Stimulated activated CD8-positive, alpha-beta memory T cell treated with anti-CD3 and anti-CD28 coated beads, Interleukin-7, amount 100 ng/mL, for 4 hours (primary cell): Measurements from ENCODE around the gene AP4B1.

Source experiments
- DNase-seq, 2 donors: peaks; one replicate each; pipeline ENCODE4 v3.0.0-alpha.2; 2020; ENCODE audit warnings: low read depth in 2 of 2

AP4B1 gene

DNA sequence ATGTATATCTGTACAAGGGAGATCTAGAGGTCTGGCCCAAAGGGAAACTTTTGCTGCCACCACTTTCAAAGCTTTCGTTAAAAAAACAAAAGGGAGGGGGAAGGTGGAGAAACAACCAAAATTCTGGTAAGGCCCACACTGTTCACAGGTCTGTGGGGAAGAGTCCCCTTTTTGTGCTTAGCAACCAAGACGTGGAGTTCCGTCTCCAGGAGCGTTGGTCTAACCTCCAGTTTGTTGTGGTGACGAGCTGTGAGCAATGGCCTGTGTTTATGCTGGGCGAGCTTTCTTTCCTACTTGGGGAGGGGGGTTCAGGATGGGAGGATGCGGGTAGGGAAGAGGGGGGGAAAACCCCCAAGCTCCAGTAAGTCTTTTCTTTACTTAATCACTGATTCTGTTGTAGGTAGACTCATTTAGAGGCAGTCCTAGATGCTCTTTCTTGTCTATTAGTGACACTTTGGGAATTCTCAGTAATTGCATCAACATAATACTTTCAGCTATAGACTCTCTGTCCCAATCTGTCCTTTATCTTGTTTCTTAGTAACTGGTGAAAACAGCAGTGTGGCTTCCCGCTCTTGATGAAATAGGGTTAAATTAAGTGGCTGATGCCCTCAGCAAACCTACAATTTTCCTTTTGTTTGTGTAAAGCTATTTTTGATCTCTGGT, 26.0 kb upstream of the AP4B1 start:
- peak; percentile 52 to 53 for DNase-seq

DNA sequence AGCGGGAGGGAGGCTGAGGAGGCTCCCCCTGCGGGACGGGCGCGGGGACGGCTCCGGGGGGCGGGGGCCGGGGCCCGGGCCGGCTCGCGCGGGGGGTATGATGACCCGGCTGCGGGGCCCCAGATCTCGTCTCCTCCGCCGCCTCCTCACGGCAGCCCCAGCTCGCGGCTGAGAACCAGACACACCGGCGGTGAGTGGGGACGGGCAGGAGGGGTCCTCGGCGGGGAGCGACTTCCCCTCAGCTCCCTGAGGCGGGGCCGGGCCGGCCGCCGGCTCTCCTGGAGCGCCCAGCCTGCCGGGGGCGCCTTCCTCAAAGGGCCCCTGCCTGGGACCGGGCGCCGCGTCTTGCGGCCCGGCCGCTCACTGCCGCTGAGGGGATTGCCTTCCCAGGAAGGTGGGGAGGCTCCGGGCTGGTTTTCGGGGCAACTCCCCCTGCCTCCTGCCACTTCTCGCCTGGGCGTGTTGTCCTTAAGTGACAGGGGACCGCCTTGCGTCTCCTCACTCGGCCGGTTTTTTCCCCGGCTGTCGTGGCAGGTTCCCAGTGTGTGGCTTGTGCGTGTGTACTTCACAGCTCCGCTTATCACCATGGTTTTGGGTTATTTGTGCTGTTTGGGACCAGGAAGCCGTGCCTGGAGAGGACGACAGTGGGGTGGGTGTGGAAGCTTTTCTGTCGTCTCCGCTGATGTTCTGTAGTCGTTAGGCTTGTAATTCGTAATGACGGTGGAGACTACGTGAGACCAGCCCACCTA, 25.3 kb upstream of the AP4B1 start:
- DNase-seq, result peak; percentile 40 to 55

DNA sequence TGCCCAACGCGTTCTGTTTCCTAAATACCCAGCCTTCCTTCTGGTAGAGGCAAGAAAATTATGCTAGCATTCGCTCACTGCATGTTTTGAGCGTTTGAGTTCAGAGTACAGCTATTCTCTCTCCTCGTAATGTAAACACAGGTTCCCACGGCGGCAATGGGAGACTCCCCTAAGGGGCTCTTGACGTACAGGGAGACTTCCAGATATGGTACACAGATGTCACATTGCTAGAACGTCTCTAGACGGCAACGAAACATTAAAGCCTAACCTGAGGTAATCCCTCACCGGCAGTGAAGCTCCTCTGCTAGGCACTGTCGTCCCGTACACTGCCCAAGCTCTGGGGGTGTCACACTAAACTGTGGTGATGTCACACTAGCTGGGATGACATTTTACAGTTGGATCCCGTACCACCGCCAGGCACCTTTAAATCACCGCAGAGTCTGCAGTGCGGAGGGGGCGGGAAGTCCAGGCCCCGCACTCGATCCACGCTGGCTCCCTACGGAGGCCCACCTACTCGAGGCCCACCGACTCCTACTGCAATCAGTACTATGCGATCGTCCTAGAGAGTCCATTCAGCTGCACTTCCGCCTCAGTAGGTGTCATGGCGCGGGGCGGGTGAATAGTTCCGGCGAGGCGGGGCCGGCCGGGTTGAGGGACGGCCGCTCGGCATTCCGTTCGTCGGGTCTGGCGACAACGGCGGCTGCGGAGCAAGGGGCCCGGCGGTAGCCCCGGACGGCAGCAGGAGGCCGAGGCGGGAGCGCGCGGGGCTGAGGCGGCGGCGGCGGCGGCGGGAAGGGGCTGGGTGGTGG, 24.5 kb upstream of the AP4B1 start, which contains the start of gene HIPK1:
HIPK1 (plus strand) TSS at position 384 of the 809 bp plus-strand sequence.
- peak; percentile 82 to 87 for DNase-seq

DNA sequence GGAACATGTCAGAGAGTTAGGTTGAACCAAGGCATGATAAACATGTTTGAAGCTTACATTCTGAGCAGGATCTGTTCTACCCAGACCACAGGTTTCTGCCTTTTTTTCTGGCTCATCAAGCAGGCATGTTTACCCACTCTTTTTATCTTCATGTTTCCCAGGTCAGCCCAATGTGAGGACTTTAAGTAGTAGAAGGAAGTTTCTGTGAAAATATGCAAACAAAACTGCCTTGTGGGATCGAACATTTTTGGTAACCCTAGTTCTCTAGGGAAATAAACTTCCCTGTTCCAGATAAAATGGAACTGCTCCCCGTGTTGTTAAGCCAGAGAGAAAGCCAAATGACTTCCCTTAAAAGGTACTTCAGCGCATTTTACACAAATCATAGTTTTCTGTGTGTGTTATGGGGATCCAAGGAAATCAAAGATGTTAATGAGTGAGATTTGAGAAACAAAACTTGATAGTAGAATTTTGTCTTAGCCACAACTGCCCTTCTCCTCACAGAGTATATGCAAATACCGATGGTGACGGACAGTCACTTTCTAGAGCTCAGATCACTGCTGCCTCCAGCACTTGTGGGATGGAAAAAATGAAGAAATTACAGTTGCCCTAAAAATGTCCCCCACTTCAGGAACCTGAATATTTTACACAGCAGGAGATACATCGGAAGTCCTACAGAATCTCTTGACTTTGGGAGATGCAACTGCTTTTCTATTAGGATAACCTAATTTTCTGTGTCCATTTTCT, 23.8 kb upstream of the AP4B1 start:
- no peak for DNase-seq

DNA sequence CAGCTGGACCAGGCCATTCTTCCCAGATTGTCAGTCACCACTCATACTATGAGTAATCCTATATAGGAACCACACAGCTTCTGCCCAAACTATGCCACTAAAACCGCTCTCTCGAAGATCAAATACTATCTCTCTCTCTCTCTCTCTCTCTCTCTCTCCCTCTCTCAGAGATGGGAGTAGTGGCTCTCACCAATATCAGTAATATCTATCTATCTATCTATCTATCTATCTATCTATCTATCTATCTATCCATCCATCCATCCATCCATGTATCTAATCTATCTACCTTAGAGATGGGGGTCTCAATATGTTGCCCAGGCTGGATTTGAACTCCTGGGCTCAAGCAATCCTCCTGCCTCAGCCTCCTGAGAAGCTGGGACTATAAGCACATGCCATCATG, 19.9 kb upstream of the AP4B1 start:
- no peak for DNase-seq

DNA sequence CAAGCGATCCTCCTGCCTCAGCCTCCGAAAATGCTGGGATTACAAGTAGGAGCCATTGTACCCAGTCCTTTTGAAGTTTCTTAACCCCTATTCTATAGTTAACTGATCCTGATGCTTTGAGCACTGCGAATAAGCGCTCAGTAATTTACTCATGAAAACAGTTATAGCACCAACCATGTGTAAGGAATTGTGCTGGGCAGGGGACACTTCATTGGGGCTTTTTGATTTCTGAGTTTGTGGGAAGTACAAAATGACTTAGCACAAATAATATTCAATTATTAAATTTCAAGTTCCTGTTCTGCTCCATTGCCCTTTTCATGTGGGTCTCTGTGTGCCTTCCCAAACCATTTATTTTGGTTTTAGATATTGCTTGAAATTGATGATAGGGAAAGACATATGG, 18.4 kb upstream of the AP4B1 start:
- DNase-seq, result no peak

DNA sequence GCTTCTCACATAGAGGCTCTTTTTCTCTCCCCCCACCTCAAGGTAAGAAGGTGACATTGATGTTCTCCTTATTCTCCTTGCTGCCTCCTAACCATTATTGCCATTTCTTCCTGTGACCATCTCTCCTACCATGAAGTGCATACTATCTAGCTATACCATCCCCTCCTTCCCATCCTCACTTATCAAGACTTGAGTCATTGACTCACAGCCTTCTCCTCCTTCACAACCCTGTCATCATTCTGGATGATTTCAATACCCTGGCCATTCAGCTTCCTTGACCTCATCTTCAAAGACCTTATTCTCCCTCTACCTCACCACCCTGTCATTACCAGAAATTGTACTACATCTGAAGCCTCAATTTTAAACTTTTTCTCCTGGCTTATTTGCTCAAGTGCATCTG, 13.6 kb upstream of the AP4B1 start:
- no peak for DNase-seq

DNA sequence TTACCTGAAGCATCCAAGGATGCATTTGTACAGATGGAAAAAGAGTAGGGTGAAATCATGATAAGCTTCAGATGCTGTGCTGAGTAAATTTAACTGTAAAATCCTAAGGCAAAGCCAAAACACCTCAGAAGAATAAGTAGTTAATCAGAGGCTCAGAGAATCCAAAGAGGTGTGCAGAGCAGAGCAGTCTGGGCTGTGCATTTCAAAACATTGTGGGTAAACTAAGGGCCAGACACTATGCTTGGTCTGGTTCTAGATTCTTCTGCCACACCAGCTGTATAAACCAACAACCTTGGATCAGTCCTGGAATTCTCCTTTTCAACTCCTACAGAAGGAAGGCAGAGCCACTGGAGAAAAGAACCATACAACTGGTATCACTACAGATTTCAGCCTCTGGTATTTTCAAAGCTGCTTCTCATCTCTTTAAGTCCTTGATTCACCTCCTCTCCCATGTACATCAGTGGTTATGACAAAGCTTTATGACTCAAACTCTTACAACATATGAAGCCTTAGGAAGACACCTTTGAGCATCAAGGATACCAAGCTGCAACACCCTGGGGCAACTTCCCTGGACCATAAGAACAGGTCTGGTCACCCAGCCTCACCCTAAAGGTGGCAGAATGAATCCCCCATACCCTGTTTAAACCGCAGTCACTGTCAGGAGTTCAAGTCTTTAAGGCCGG, 12.9 kb upstream of the AP4B1 start:
- no peak for DNase-seq

DNA sequence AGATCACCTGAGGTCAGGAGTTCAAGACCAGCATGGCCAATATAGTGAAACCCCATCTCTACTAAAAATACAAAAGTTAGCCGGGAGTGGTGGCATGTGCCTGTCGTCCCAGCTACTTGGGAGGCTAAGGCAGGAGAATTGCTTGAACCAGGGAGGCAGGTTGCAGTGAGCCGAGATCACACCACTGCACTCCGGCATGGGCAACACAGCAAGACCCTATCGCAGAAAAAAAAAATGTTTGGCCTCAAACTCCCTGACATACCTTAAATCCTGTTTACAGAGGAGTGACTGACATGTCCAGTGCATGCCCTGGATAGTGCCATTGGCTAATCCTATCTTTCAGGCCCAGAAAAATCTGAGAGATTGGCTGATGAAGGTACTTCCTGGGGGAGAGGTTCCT, 12.4 kb upstream of the AP4B1 start:
- no peak for DNase-seq

DNA sequence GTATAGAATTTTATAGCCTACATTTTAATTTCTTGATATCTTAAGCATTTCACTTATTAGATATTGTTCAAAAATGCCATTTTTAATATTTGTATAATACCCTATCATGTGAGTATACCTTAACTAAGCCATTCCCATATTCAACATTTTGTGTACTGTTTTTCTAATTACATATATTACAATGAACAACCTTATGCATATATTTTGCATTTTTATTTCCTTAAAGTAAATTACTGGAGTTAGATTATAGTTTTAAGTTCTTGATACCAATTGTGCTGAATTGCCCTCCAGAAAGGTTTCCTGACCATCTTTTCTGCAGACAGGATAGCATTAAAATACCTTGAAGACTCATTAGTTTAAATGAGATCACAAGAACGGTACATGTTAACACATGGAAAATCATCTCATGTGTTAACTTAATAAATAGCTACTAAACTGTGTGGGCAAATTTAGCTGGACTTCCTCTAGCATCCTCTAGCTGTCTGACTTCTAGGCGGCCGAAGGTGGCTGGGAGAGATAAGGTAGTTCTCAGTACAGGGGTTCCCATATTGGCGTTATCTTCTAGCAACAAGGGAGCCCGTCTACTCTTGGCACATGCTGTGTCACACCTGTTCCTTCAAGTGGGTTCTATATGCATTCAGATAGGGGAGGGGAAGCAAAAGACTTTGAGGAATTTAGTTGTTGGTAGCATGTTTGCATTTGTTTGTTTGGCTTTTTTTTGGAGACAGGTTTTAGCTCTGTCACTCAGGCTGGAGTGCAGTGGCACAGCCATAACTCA, 9.5 kb upstream of the AP4B1 start:
- DNase-seq, result no peak

DNA sequence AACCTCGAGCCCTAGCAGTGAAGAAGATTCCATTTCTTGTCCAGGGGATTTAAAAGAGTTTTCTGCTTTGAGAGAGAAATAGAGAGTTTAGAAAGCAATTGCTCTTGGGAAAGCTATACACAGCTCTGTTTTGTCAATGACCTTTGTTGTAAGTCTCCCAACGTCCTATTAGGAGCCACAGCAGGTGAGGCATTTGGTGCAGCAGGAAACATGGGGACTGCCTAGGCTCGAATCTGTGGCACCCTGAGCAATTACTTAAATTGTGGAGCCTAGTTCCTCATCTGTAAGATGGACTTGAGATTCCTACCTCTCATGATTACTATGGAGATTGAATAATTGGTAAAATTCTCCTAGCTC, 8.7 kb upstream of the AP4B1 start:
- no peak for DNase-seq

DNA sequence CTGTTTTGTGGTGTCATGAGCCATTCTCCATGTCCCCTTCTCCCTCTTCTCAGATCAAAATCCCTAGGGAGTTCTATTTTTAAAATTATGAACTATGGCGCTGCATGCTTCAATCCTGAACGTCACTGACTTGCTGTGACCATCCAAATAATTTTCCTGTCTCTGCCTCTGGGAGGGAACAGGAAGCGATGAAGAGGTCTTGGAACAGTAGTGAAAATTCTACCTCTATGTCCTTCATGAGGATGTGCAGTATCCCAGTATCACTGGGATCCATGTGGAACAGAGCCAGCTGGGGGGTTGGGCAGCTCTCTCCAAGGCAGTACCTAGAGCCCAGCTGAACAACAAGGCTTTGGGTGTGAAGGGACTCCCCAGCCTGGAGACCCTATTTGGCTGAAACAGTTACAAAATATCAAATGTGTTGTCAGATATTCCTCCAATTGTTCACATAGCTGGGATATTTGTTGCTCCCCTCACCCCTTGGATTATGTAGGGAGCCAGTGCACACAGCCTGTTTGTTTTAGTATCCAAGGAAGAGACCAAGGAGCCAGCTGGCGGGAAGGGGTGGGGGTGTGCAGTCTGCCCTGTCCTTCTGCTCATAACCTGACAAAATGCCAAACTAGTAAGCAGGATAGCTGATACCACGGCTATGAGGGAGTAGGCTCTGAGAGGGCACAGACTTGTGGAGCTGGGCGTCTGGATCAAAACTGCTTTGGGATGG, 8.2 kb upstream of the AP4B1 start:
- DNase-seq, result no peak

DNA sequence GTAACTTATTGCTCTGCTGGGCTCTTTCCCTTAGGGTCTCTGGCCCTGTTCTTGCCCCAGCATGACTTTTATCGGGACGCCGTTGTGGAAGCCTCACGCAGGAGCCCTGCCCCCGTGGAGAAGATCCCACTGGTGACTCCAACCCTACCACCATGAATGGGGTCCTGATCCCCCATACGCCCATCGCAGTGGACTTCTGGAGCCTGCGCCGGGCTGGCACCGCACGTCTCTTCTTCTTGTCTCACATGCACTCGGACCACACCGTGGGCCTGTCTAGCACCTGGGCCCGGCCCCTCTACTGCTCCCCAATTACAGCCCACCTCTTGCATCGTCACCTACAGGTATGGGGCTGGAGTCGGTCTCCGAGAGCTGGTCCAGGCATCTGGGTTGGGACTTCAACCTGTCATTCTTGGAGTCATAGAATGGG, 849 bp upstream of the AP4B1 start:
- DNase-seq, result peak in 1 of 2 donors; percentile 11

DNA sequence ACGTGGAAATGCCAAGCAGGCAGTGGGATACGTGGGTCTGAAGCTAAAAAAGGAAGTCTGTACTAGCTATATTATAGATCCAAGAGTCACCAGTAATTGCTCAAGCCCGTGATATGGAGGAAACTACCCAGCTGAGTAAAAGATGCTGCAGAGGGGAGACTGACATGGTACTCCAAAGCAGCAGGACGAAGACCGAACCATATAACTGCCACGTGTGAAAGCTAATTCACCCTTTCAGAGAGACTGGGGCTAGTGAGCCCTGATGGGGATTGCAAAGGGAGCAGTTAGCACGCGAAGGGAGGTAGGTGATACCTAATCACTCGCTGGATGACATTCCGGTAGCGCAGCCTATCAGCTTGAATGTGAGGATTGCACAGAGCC, 316 bp downstream of the AP4B1 start:
- peak in 1 of 2 donors; percentile 43 for DNase-seq

DNA sequence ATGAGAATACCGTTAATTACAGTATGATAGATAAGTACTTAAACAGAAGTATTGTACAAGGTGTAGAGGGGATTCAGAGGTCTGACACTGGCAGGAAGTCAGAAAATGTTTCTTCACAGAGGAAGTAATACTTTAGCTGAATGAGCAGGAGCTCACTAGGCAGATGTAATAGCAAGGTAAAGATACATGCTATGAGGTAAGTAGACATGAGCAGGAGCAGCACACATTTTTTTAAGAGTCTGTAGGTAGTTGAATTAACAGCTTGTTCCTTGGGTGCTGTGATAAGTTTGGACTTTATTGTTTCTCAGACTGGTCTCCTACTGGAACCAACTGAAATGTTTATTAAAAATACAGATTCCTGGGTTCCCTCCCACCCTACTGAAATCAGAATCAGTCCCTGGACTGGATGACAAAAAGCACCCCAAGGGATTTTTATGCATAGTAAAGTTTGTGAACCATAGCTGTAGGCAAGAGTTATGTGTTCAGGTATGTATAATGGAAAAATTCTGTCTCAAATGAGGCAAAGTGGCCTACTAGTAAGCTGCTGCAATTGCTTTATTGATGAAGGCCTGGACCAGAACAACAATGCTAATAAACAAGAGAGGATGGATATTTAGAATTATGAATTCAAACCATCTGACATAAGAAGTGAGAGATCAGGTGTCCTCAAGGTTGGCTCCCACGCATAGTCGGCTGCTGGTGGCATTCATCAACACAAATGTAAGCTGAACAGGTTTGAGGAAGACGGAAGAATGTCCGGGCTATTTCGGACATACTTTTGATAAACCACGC, 902 bp downstream of the AP4B1 start:
- peak in 1 of 2 donors; percentile 5 for DNase-seq

DNA sequence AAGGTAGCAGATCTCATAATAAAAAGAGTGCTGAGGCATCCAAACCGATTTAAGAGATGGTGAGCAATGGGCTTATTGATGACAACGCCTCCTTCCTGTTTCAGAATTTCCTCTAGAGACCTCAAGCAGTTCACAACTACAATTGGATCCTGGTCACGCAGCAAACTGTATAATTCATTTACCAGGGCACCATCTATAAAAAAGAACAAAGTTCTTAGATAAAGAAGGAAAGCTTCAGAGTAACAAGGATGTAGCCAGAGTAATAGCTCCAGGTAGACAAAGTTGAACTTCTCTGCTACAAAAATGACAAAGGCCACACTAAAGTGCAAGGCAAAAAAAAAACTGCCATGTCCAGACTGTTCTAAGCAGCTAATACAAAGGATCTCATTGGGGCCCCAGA, 3.4 kb downstream of the AP4B1 start:
- no peak for DNase-seq

DNA sequence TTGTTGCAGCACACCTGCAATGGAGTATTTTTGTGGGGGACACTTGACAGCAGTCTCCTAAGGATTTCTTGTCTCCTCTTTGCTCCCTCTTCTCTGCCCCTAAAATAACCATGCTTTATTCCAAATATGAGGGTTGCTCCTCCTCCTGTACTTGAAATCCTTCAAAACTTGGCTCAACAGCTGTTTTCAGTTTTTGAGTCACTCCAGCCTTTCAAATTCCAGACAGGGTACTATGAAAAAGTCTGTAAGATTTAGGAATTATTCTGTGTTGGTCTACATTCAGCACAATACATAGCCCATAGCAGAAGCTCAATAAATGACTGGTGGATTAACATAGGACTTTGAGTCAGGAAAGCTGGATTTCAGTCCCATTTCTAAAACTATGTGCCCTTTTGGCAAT, 5.5 kb downstream of the AP4B1 start:
- DNase-seq, result no peak

DNA sequence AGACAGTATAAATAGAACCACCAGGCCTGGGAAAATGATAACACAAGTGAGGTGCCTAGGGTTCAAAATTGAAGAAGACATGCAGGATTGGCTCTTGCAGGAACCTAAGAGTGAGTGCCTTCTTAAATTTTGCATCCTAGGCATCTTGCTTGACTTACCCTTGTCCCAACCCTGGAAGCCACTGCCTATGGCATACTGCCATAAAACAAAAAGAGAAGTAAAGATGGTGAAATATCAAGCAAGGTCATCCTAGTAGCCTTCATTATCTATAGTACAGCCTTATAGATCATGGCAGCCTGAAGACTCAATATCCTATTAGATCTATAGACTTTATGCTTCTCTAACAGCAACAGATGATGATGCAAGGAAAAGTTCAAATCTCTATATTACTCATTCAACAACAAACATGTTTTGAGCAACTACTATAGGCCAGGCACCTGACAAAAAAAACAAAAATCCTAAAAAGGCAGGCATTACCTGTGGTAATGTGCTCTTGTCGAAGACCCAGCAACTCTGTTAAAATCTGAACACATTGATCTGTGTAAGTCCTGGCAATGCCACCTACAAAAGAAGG, 6.3 kb downstream of the AP4B1 start:
- DNase-seq, result no peak

DNA sequence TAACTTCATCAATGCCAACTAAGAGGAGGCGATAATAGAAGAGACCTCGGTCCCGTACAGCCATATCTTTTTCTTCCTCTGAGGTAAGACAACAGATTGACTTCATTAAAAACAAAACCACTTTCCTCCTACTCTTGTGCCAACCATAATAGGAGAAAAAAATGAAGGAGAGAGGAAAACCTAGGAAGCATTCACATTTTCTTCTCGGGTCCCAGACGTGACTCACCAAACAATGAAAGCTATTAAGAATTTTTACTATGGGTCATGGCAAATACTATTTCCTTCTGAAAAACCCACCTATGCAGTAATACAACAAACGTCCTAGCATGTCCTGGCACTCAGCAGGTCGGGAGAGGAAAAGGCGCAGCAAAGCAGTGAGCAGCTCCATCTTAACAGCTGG, 8.6 kb downstream of the AP4B1 start:
- no peak for DNase-seq
